ENCODE results near the gene IMMP2L. TPM values are rescaled to one million over a fixed set of nuclear protein-coding genes. Genes with fewer than 3 reads are reported as not detected.

The IMMP2L gene
- total and polyA plus RNA-seq, 2 of the 13 experiments (the other 11 are each of a cell fraction or from before 2014, with no cell fraction given): 7.8 to 16.9 TPM

- WGBS (ENCODE audit: low lambda C conversion rate): 82% methylated on average over 2 of the region's 2 CpGs
Observed at GRCh38 chr7:111042842-111043241, 519.5 kb downstream of the IMMP2L start.

More at GRCh38 chr7:111042842-111043241, 519.5 kb downstream of the IMMP2L start:
- Histone ChIP-seq H3K36me3 (replicated peaks in 1 of 2; ENCODE audit: control insufficient read depth in 1 of 2, insufficient read depth in 2 of 2, low read length in 2 of 2) (no peaks in the 10 kb centered on the region), H3K27me3 (ENCODE audit: control insufficient read depth in 1 of 2, insufficient read depth in 2 of 2, low read length in 2 of 2) (no peaks in the 10 kb centered on the region), H3K27ac (ENCODE audit: extremely low read length, insufficient read depth, low read length) (no peak overlapping the region), H2AFZ (ENCODE audit: low read length) (no peak overlapping the region), H3K4me3 (replicated peaks in 1 of 3; ENCODE audit: insufficient read depth in 1 of 3, low read depth in 2 of 3, low read length in 3 of 3) (no peak overlapping the region), H3K9ac (ENCODE audit: insufficient read depth, low read depth, low read length) (no peak overlapping the region), H3K4me1 (ENCODE audit: insufficient read depth, low read length) (peaks cover 24% of the 10 kb centered on the region), H3K9me3 (ENCODE audit: low read length) (no peaks in the 10 kb centered on the region), H3K4me2 (ENCODE audit: low read depth, low read length) (no peak overlapping the region), H4K20me1 (ENCODE audit: insufficient read depth, low read length) (no peaks in the 10 kb centered on the region), H3K79me2 (ENCODE audit: insufficient read depth, low read length) (no peaks in the 10 kb centered on the region)
- FAIRE-seq (no peak), ATAC-seq (no peak), DNase-seq (ENCODE audit: low spot score) (no peak)
- intact Hi-C loops (cut with micrococcal nuclease; ENCODE audit: unreplicated experiment): no loop called here
- CTCF ChIA-PET (ENCODE audit: low intra/inter-chr PET ratio, low total read pairs): no interaction called here
- TF ChIP-seq GMEB1 (CRISPR knock-in tag; IDR thresholded peaks at IDR 0.05; ENCODE audit: borderline replicate concordance) (no peak), MAFK (conservative IDR thresholded peaks at IDR 0.05 in 1 of 2, IDR thresholded peaks at IDR 0.05 in 1 of 2; ENCODE audit: low read length in 2 of 2) (peak; percentile 29 to 50; a peak in 3 of 4 replicates), MLXIP (CRISPR knock-in tag; IDR thresholded peaks at IDR 0.05; ENCODE audit: borderline replicate concordance) (no peak), PAXIP1 (CRISPR knock-in tag; conservative IDR thresholded peaks at IDR 0.05) (no peak), HMG20B (CRISPR knock-in tag; conservative IDR thresholded peaks at IDR 0.05) (no peak), ZNF550 (CRISPR knock-in tag; IDR thresholded peaks at IDR 0.05; ENCODE audit: borderline replicate concordance) (no peak)
- POLR2A ChIA-PET: interaction anchor here (1.1 kb wide), 1 partner anchor 14 kb away, joined by 5 read pairs; no protein-coding TSS in a partner anchor
- in situ Hi-C loops (cut with HindIII; ENCODE audit: extremely low pct_ligation_motif_present, low pct_unique_long_range_greater_than_20kb): no loop called here
- BruUV-seq (replicated peaks): no TSS peak

All from HepG2 (cell line).